Endodermal cell (in vitro differentiated cells): ENCODE measurements around the gene AGBL3. TPM values are rescaled to one million over a fixed set of nuclear protein-coding genes. Genes with fewer than 3 reads are reported as not detected.
A peak's percentile ranks its signal among the peaks of the same experiment; 100 is the strongest.
"Not testable (repeated sequence)": the region's sequence is repeated elsewhere in the genome, so short reads cannot be mapped to it uniquely, and the experiment has no call there.

Experiments
- DNase-seq: peaks from one replicate; pipeline ENCODE4 v3.0.0-alpha.2; 2017
- H3K27ac ChIP-seq: 2 replicates; pipeline ENCODE4 v1.5.1; 2013; ENCODE audit warnings: mild to moderate bottlenecking, low read depth, low read length, moderate library complexity
- H3K27me3 ChIP-seq: 2 replicates; pipeline ENCODE4 v1.6.1; 2013; ENCODE audit warnings: mild to moderate bottlenecking, low read length, moderate library complexity; ENCODE audit not compliant: insufficient read depth, control insufficient read depth, poor library complexity, severe bottlenecking
- H3K36me3 ChIP-seq: 2 replicates; pipeline ENCODE4 v1.7.0; 2013; ENCODE audit warnings: mild to moderate bottlenecking, low read length, moderate library complexity; ENCODE audit not compliant: control insufficient read depth, insufficient read depth
- H3K4me1 ChIP-seq: one replicate; pipeline ENCODE4 v1.7.0; 2013; ENCODE audit warnings: low read length; ENCODE audit not compliant: control insufficient read depth, insufficient read depth
- H3K4me3 ChIP-seq: 2 replicates; pipeline ENCODE4 v1.5.1; 2013; ENCODE audit warnings: mild to moderate bottlenecking, low read length, moderate library complexity
- H3K9ac ChIP-seq: 2 replicates; pipeline ENCODE4 v1.6.1; 2013; ENCODE audit warnings: mild to moderate bottlenecking, low read length, moderate library complexity; ENCODE audit not compliant: poor library complexity, severe bottlenecking; ENCODE audit errors: extremely low read depth
- H3K9me3 ChIP-seq: 2 replicates; pipeline ENCODE4 v1.6.1; 2013; ENCODE audit warnings: mild to moderate bottlenecking, low read length, moderate library complexity; ENCODE audit not compliant: control insufficient read depth
- H3K27ac Mint-ChIP-seq: 2 replicates; pipeline ENCODE4 v1.8.0; 2020; ENCODE audit warnings: mixed read lengths
- H3K27me3 Mint-ChIP-seq: 2 replicates; pipeline ENCODE4 v1.8.0; 2021; ENCODE audit warnings: mild to moderate bottlenecking, mixed read lengths; ENCODE audit not compliant: insufficient read depth
- H3K36me3 Mint-ChIP-seq: 2 replicates; pipeline ENCODE4 v1.8.0; 2020; ENCODE audit warnings: low read depth, mixed read lengths
- H3K4me1 Mint-ChIP-seq: 2 replicates; pipeline ENCODE4 v1.8.0; 2020; ENCODE audit warnings: mixed read lengths
- H3K4me3 Mint-ChIP-seq: 2 replicates; pipeline ENCODE4 v1.8.0; 2020; ENCODE audit warnings: mild to moderate bottlenecking, moderate library complexity, mixed read lengths
- H3K9me3 Mint-ChIP-seq: 2 replicates; pipeline ENCODE4 v1.8.0; 2020; ENCODE audit warnings: mild to moderate bottlenecking, mixed read lengths
- whole genome bisulfite sequencing, 2 experiments: methylation state at CpG; one replicate each; pipeline versions ENCODE4 v1.1.5 to v1.1.7; 2013; ENCODE audit warnings: missing lambda C conversion rate in 2 of 2, mixed read lengths in 1 of 2; ENCODE audit not compliant: insufficient coverage in 1 of 2, insufficient read length in 1 of 2; 5-methylcytosine and 5-hydroxymethylcytosine counted together
- total RNA-seq, 2 donors: library from RNA; stranded (reverse); fragmentation: NEBNext Ultra II Directional in 1 of 2; extraction: Animal tissue kit (Norgen Biotek cat#: 25700) in 1 of 2; gene quantifications; 2 replicates in 1 of 2; 3 replicates in 1 of 2; pipeline ENCODE4 v1.2.1, GENCODE V29; 2021
- TF ChIP-seq, protein P1 (sequence below): fragments of 200-600 bp; sonication (generic); conservative IDR thresholded peaks from 2 replicates; pipeline ENCODE4 v1.5.0; 2021; ENCODE audit warnings: antibody characterized with exemption, mild to moderate bottlenecking

Gene AGBL3
- total RNA-seq, 2 donors from 2014 or later, result 2.6 to 5.0 TPM

DNA sequence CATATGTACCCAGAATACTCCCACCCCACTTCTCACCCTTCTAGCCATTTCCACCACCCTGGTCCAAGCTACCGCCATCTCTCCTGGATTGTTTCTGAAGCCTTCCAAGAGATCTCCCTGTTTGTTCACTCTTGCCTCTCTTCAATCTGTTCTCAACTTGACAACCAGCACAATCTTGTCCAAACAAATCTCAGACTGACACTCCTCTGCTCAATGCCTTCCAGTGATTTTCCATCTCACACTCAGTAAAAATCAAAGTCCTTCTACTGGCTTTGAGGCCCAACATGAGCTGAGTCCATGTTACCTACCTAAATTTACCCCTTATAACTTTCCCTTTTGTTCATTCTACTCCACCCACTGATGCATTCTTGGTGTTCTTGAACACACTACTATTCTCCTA lies 128.3 kb downstream of the AGBL3 start:
- DNase-seq, result no peak
- Mint-ChIP-seq H3K9me3 (peaks cover 4% of the 10 kb centered on the region), H3K27ac (no peak overlapping the region), H3K36me3 (no peaks in the 10 kb centered on the region), H3K4me3 (no peak overlapping the region), H3K4me1 (no peaks in the 10 kb centered on the region), H3K27me3 (no peaks in the 10 kb centered on the region)
- Histone ChIP-seq H3K9ac (no peak overlapping the region), H3K36me3 (no peaks in the 10 kb centered on the region), H3K27ac (no peak overlapping the region), H3K27me3 (no peaks in the 10 kb centered on the region), H3K4me3 (no peak overlapping the region), H3K4me1 (no peaks in the 10 kb centered on the region), H3K9me3 (no peaks in the 10 kb centered on the region)
- WGBS, 2 experiments, result 90 to 96% methylated on average over 1 of the region's 1 CpG
- TF ChIP-seq, protein P1, sequence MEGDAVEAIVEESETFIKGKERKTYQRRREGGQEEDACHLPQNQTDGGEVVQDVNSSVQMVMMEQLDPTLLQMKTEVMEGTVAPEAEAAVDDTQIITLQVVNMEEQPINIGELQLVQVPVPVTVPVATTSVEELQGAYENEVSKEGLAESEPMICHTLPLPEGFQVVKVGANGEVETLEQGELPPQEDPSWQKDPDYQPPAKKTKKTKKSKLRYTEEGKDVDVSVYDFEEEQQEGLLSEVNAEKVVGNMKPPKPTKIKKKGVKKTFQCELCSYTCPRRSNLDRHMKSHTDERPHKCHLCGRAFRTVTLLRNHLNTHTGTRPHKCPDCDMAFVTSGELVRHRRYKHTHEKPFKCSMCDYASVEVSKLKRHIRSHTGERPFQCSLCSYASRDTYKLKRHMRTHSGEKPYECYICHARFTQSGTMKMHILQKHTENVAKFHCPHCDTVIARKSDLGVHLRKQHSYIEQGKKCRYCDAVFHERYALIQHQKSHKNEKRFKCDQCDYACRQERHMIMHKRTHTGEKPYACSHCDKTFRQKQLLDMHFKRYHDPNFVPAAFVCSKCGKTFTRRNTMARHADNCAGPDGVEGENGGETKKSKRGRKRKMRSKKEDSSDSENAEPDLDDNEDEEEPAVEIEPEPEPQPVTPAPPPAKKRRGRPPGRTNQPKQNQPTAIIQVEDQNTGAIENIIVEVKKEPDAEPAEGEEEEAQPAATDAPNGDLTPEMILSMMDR, result no peak

DNA sequence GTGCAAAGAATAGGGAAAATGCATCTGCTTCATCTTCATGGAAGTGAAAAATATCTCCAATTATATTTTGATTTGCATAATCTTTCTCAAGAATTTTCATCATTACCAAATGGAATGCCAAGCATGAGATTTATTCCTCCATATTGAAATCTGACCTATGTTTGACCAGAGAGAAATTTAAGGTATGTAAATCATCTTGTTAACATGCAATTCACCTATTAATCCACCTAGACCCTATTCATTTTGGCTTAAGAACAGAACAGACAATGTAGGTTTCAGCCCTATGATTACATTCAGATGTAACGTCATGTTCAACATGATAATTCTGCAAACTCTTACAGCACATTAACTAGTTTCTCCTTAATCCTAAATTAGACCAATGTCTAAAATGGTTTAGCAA lies 130.8 kb downstream of the AGBL3 start:
- Histone ChIP-seq H3K4me3 (no peak overlapping the region), H3K9me3 (peaks cover 17% of the 10 kb centered on the region), H3K27me3 (no peaks in the 10 kb centered on the region), H3K9ac (no peak overlapping the region), H3K36me3 (no peaks in the 10 kb centered on the region), H3K4me1 (no peaks in the 10 kb centered on the region), H3K27ac (no peak overlapping the region)
- Mint-ChIP-seq H3K27ac (no peak overlapping the region), H3K4me3 (no peak overlapping the region), H3K36me3 (peaks cover 5% of the 10 kb centered on the region), H3K27me3 (no peaks in the 10 kb centered on the region), H3K9me3 (peaks cover 23% of the 10 kb centered on the region), H3K4me1 (no peaks in the 10 kb centered on the region)
- WGBS, 2 experiments, result 89 to 100% methylated on average over 1 of the region's 1 CpG
- TF ChIP-seq, protein P1, result no peak
- no peak for DNase-seq

DNA sequence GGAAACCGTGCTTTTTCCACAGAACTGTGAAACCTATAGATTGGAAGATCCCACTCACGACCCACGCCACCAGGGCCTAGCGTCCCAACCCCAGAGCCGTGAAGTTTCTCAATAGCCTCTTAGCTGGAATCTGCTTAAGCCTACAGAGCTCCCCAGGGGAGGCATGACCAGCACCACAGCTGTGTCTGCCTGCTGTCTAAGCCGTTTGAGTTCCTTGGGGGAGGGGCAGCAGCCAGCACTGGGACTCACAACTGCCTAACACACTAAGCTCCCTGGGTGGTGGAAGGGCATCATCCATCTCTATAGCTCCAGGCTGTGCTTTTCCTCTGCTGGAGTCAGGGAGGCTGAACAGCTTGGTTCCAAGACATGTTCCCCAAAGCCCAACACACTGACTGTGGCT lies 135.6 kb downstream of the AGBL3 start:
- Mint-ChIP-seq H3K9me3 (peaks cover 23% of the 10 kb centered on the region), H3K4me3 (no peak overlapping the region), H3K27ac (peak overlapping the region; percentile 53), H3K27me3 (peaks cover 2% of the 10 kb centered on the region), H3K4me1 (no peaks in the 10 kb centered on the region), H3K36me3 (peaks cover 5% of the 10 kb centered on the region)
- Histone ChIP-seq H3K27me3 (no peaks in the 10 kb centered on the region), H3K27ac (no peak overlapping the region), H3K9me3 (peaks cover 17% of the 10 kb centered on the region), H3K9ac (no peak overlapping the region), H3K4me3 (no peak overlapping the region), H3K36me3 (no peaks in the 10 kb centered on the region), H3K4me1 (no peaks in the 10 kb centered on the region)
- DNase-seq, result peak; percentile 72
- TF ChIP-seq, protein P1, result no peak
- WGBS, 2 experiments, result 83 to 94% methylated on average over 5 to 6 of the region's 6 CpGs

DNA sequence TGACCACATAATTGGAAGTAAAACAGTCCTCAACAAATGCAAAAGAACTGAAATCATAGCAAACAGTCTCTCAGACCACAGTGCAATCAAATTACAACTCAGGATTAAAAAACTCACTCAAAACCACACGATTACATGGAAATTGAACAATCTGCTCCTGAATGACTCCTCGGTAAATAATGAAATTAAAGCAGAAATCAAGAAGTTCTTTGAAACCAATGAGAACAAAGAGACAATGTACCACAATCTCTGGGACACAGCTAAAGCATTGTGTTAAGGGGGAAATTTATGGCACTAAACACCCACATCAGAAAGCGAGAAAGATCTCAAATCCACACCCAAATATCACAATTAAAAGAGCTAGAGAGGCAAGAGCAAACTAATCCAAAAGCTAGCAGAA lies 138.3 kb downstream of the AGBL3 start:
- 85 to 100% methylated on average over 1 to 3 of the region's 3 CpGs for WGBS, 2 experiments
- H3K4me1 Mint-ChIP-seq, H3K4me1 ChIP-seq, H3K27me3 Mint-ChIP-seq, DNase-seq, H3K9ac ChIP-seq, H3K27ac Mint-ChIP-seq, H3K36me3 ChIP-seq, H3K4me3 Mint-ChIP-seq, H3K27ac ChIP-seq, H3K27me3 ChIP-seq, H3K4me3 ChIP-seq, H3K36me3 Mint-ChIP-seq: not testable (repeated sequence)
- peaks cover 17% of the 10 kb centered on the region for H3K9me3 ChIP-seq
- H3K9me3 Mint-ChIP-seq, result peaks cover 20% of the 10 kb centered on the region
